Spleen (tissue), 11 donors: ENCODE measurements around the gene SDK2. TPM values are rescaled to one million over a fixed set of nuclear protein-coding genes. Genes with fewer than 3 reads are reported as not detected.

Experiments used
- DNase-seq: peaks from one replicate; pipeline ENCODE4 v3.0.0-alpha.2; 2020
- H3K27ac ChIP-seq, 8 donors: fragments of 200-600 bp; sonication (generic) in 7 of 8; 1 replicate in 4 of 8; 2 replicates in 4 of 8; pipeline versions ENCODE4 v1.5.0 to v1.8.0; 2016 to 2021; ENCODE audit warnings: inconsistent platforms in 4 of 8, mild to moderate bottlenecking in 4 of 8, moderate library complexity in 1 of 8
- H3K27me3 ChIP-seq, 7 donors: fragments of 200-600 bp; sonication (generic) in 6 of 7; replicated peaks in 1 of 7; 1 replicate in 4 of 7; 2 replicates in 3 of 7; pipeline versions ENCODE4 v1.5.0 to v1.8.0; 2016 to 2021; ENCODE audit warnings: inconsistent platforms in 3 of 7, mild to moderate bottlenecking in 1 of 7
- H3K36me3 ChIP-seq, 6 donors: fragments of 200-600 bp; sonication (generic) in 5 of 6; 1 replicate in 4 of 6; 2 replicates in 2 of 6; pipeline versions ENCODE4 v1.5.0 to v1.8.0; 2016 to 2021; ENCODE audit warnings: inconsistent platforms in 2 of 6
- H3K4me1 ChIP-seq, 6 donors: fragments of 200-600 bp; sonication (generic) in 5 of 6; 1 replicate in 3 of 6; 2 replicates in 3 of 6; pipeline versions ENCODE4 v1.5.0 to v1.8.0; 2016 to 2021; ENCODE audit warnings: inconsistent platforms in 3 of 6
- H3K4me3 ChIP-seq, 8 donors: fragments of 200-600 bp; sonication (generic) in 7 of 8; 1 replicate in 4 of 8; 2 replicates in 4 of 8; pipeline versions ENCODE4 v1.5.0 to v1.8.0; 2016 to 2021; ENCODE audit warnings: inconsistent platforms in 4 of 8, mild to moderate bottlenecking in 4 of 8, moderate library complexity in 2 of 8
- H3K9me3 ChIP-seq, 8 donors: fragments of 200-600 bp; sonication (generic) in 7 of 8; 1 replicate in 4 of 8; 2 replicates in 4 of 8; pipeline versions ENCODE4 v1.5.0 to v1.8.0; 2016 to 2021; ENCODE audit warnings: inconsistent platforms in 4 of 8
- POLR2A ChIP-seq, 3 donors: fragments of 450-650 bp; IDR thresholded peaks; one replicate each; pipeline ENCODE4 v1.5.1; 2017; ENCODE audit warnings: antibody characterized with exemption in 3 of 3, mild to moderate bottlenecking in 1 of 3
- POLR2AphosphoS5 ChIP-seq, 3 donors: sonication (generic); formaldehyde crosslinking; IDR thresholded peaks; one replicate each; pipeline ENCODE4 v1.5.1; 2017; ENCODE audit warnings: antibody characterized with exemption in 3 of 3
- WGBS, 5 donors: extraction: QIAGEN DNeasy Blood & Tissue Kit in 3 of 5; methylation state at CpG; one replicate each; pipeline versions ENCODE4 v1.1.5 to v1.1.7; 2013 to 2018; 5-methylcytosine and 5-hydroxymethylcytosine counted together
- intact Hi-C: fragments of 100-400 bp; cut with DNase I; formaldehyde crosslinking; loops from one replicate; pipeline ENCODE4 v1.15.0; 2023; ENCODE audit warnings: low total_unique reads
- polyA plus RNA-seq, 3 donors: library from polyadenylated mRNA; stranded (reverse); fragments of 200-250 nt; gene quantifications; one replicate each; pipeline ENCODE4 v1.2.1, GENCODE V29; 2013
- total RNA-seq, 7 donors: library from RNA; depleted of rRNA in 3 of 7; stranded (reverse); fragments of >200 nt in 3 of 7; fragmentation: NEBNext Ultra II Directional in 4 of 7; extraction: Animal tissue kit (Norgen Biotek cat#: 25700) in 4 of 7; gene quantifications; one replicate each; pipeline versions ENCODE4 v1.1.0 to v1.2.1, GENCODE V29; 2016 to 2021
- TF ChIP-seq, protein P1 (sequence below), 11 experiments: fragments of 200-600 bp in 7 of 11; fragments of 450-650 bp in 4 of 11; sonication (generic) in 4 of 11; IDR thresholded peaks in 8 of 11; conservative IDR thresholded peaks in 3 of 11; 1 replicate in 7 of 11; 2 replicates in 4 of 11; pipeline versions ENCODE4 v1.4.0 to v1.8.0; 2016 to 2021; ENCODE audit warnings: antibody characterized with exemption in 11 of 11, inconsistent platforms in 4 of 11, mild to moderate bottlenecking in 1 of 11
- donor health status: healthy with polysubstance abuse.
- donor health status: DM: no; HTN: no; CAD: no; lungs with moderate emphysema.
- donor health status: DM: no; HTN: no; CAD: no.
- donor health status: Bipolar disorder and iron deficiency.
- donor health status: healthy.
- donor health status: DM: no; HTN: no; CAD: no.
- donor health status: DM: yes; HTN: yes; CAD: no.

Gene SDK2
- total and polyA plus RNA-seq, 10 donors, result 0.86 to 16.5 (median 9.7) TPM

DNA sequence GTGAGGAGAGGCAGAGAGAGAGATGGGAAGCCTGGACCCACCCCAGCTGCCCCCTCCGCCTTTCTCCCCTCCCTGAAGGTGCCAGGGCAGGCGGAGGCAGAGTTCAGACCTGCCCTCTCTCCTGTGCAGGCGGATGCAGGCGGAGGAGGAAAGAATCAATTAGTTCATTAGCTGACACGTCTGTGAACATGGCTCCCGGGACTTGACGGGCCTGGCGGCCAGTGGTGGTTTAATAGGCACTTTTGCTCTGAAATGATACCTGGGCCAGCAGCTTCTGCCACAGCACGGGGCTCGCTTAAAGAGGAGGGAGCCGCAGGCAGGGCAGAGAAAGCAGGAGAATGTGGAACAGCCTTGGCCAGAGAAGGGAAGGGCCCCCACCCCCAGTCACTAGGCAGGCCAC, 98.1 kb downstream of the SDK2 start:
- 86 to 95% (median 91%) methylated on average over 11 of the region's 11 CpGs for WGBS, 5 donors
- no peak for TF ChIP-seq POLR2AphosphoS5 (IDR thresholded peaks at IDR 0.05)
- TF ChIP-seq POLR2A (IDR thresholded peaks at IDR 0.05), result no peak
- TF ChIP-seq, protein P1, sequence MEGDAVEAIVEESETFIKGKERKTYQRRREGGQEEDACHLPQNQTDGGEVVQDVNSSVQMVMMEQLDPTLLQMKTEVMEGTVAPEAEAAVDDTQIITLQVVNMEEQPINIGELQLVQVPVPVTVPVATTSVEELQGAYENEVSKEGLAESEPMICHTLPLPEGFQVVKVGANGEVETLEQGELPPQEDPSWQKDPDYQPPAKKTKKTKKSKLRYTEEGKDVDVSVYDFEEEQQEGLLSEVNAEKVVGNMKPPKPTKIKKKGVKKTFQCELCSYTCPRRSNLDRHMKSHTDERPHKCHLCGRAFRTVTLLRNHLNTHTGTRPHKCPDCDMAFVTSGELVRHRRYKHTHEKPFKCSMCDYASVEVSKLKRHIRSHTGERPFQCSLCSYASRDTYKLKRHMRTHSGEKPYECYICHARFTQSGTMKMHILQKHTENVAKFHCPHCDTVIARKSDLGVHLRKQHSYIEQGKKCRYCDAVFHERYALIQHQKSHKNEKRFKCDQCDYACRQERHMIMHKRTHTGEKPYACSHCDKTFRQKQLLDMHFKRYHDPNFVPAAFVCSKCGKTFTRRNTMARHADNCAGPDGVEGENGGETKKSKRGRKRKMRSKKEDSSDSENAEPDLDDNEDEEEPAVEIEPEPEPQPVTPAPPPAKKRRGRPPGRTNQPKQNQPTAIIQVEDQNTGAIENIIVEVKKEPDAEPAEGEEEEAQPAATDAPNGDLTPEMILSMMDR (IDR thresholded peaks at IDR 0.05 in 8 of 11, conservative IDR thresholded peaks at IDR 0.05 in 3 of 11), result no peak
- no peaks in the 10 kb centered on the region for H3K36me3 ChIP-seq
- H3K4me1 ChIP-seq, result peaks cover 19 to 47% (median 35%) of the 10 kb centered on the region in 6 donors
- DNase-seq, result no peak
- no peaks in the 10 kb centered on the region for H3K9me3 ChIP-seq
- no peak overlapping the region for H3K27ac ChIP-seq
- H3K27me3 ChIP-seq, result no peaks in the 10 kb centered on the region
- H3K4me3 ChIP-seq, result no peak overlapping the region
- intact Hi-C loops, result no loop called here

DNA sequence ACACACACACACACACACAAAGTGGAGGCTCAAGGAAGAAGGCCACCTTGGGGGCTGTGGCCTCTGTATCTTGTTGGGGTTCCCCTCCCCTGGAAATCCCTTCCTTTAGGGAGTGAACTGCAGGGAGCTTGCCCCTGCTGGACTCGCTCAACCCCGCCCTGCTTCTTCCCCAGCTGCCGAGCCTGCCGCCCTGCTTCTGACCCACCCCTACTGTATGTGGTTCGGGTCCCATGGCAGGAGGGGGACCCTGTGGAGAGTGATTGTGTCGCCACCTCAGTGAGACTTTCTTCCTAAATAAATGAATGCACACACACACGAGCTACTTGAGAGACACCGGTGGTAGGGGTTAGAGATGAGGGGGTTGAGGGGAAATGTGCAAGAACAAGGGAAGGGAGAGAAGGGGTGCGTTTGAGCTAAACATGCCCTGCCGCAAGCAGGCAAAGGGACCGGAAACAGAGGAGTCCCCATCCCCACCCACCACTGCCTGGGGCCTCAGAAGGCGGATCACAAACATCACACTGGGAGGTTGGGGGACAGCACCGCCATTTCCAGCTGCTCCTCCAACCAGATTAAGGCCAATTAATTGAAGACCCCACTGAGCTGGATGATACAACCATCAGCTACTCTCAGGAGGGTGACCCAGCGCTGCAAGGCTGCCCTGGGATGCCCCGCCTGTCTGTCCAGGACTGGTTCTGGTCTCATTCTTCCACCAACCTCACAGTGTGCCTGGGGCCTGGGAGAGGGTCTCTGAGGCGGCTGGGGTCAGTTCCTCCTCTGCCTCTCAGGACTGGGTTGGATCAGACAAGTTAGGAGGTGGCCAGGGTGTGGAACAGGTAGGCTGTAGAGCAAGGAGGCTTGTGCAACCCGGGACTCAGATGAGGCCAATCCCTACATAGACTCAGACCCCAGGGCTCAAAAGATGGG, 98.9 kb downstream of the SDK2 start:
- DNase-seq, result peak; percentile 44
- intact Hi-C loops, result no loop called here
- Histone ChIP-seq H3K36me3 (no peaks in the 10 kb centered on the region), H3K9me3 (no peaks in the 10 kb centered on the region), H3K27me3 (no peaks in the 10 kb centered on the region), H3K4me1 (peaks cover 19 to 44% (median 32%) of the 10 kb centered on the region in 6 donors), H3K4me3 (no peak overlapping the region), H3K27ac (no peak overlapping the region)
- 79 to 87% (median 85%) methylated on average over 17 of the region's 17 CpGs for WGBS, 5 donors
- no peak for TF ChIP-seq POLR2AphosphoS5 (IDR thresholded peaks at IDR 0.05)
- no peak for TF ChIP-seq POLR2A (IDR thresholded peaks at IDR 0.05)
- TF ChIP-seq, protein P1 (IDR thresholded peaks at IDR 0.05 in 8 of 11, conservative IDR thresholded peaks at IDR 0.05 in 3 of 11), result no peak

DNA sequence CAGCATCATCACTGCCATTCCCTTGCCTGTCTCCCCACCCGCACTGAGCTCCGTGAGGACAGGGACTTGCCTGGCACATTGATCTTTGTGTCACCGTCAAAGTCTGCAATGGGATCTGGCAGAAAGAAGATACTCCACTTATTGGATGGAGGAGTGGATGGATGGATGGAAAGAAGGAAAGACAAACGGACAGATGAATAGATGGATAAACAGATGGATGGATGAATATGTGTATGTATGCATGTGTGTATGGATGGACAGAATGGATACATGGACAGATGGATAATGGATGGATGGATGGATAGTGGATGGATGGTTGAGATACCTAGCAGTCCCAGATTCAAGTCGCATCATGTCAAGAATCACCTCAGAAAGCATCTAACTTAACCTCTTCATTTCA, 99.9 kb downstream of the SDK2 start:
- intact Hi-C loops, result no loop called here
- no peak for TF ChIP-seq POLR2A (IDR thresholded peaks at IDR 0.05)
- TF ChIP-seq POLR2AphosphoS5 (IDR thresholded peaks at IDR 0.05), result no peak
- H3K4me3 ChIP-seq, result no peak overlapping the region
- no peak overlapping the region for H3K27ac ChIP-seq
- H3K27me3 ChIP-seq, result no peaks in the 10 kb centered on the region
- no peaks in the 10 kb centered on the region for H3K9me3 ChIP-seq
- DNase-seq, result no peak
- H3K36me3 ChIP-seq, result no peaks in the 10 kb centered on the region
- H3K4me1 ChIP-seq, result peaks cover 12 to 34% (median 22%) of the 10 kb centered on the region in 6 donors
- WGBS, 5 donors, result 92 to 97% (median 96%) methylated on average over 5 of the region's 5 CpGs

DNA sequence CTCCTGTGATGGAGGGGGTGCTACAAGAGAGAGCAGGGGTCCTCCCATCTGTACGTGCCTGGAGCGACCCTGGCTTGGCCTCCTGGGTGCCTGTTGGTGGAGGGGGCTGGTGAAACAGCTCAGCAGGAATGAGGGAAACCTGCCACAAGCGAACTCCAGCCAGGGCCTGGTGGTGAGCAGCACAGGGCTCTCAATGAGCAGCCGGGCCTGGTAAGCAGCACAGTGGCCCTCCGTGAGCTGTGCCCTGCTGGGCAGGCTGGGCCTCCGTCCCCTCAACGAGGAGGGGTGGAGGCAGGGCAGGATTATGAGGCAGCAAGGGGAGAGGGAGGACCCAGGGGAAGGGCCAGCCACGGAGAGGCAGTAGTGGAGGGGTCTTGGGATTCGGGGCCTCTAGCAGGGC, 101.9 kb downstream of the SDK2 start:
- DNase-seq, result no peak
- Histone ChIP-seq H3K4me1 (peaks cover 0 to 14% (median 7%) of the 10 kb centered on the region in 6 donors), H3K4me3 (no peak overlapping the region), H3K9me3 (no peaks in the 10 kb centered on the region), H3K27ac (no peak overlapping the region), H3K27me3 (no peaks in the 10 kb centered on the region), H3K36me3 (no peaks in the 10 kb centered on the region)
- intact Hi-C loops, result no loop called here
- WGBS, 5 donors, result 74 to 97% (median 86%) methylated on average over 6 to 9 of the region's 9 CpGs
- TF ChIP-seq POLR2AphosphoS5 (IDR thresholded peaks at IDR 0.05) (no peak), POLR2A (IDR thresholded peaks at IDR 0.05) (no peak)
- TF ChIP-seq, protein P1 (IDR thresholded peaks at IDR 0.05 in 8 of 11, conservative IDR thresholded peaks at IDR 0.05 in 3 of 11), result no peak
